ENCODE data around the gene TJP2. TPM values are rescaled to one million over a fixed set of nuclear protein-coding genes. Genes with fewer than 3 reads are reported as not detected.

Gene TJP2
- total RNA-seq, 4 donors from 2014 or later: 96.3 to 240 (median 117) TPM

DNA sequence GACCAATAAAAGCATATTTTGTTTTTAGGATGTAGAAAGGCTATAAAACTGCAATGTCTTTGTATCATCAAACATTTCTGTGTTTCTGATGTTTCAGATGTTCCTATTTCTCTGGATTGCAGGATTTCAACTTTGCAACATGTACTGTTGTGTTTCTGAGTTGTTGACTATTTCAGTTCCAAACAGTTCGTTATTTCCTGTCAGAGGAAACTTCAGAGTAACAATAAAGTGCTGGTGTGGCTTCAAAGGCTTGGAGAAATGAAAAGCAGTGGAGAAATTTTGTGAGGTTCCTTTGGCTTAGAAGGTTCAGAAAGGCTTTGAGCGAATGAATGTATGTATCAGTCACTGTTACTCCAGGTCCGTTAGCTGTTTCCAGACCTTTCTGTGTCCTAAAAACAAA lies 17.2 kb downstream of the TJP2 start:
- Histone ChIP-seq H3K4me3 (no peak overlapping the region), H3K4me1 (peaks cover 30% of the 10 kb centered on the region), H3K27me3 (no peaks in the 10 kb centered on the region), H3K9me3 (no peaks in the 10 kb centered on the region), H3K36me3 (no peaks in the 10 kb centered on the region), H3K27ac (no peak overlapping the region)
- DNase-seq (ENCODE audit: low spot score in 2 of 2): no peak
- WGBS: 71% methylated on average over 3 of the region's 3 CpGs
- no peak for TF ChIP-seq POLR2A (IDR thresholded peaks at IDR 0.05)

DNA sequence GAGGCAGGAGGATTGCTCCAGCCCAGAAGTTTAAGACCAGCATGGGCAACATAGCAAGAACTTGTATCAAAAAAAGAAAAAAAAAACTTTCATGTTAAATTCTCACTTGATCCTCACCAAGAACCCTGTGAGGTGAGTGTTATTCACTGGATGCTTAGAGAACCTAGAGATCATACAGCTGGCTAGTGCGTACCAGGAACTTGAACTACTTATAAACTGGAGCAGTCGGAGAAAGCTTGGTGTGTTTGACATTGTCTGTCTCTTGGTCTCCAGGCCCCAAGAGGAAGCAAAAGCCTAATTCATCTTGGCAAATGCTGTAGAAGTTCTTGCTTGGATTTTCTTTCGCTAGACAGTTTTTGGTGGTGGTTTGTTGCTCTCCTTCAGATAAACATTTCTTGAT lies 18.1 kb downstream of the TJP2 start:
- no peaks in the 10 kb centered on the region for H3K9me3 ChIP-seq
- H3K27ac ChIP-seq: no peak overlapping the region
- no peak for DNase-seq (ENCODE audit: low spot score in 2 of 2)
- no peaks in the 10 kb centered on the region for H3K36me3 ChIP-seq
- H3K4me1 ChIP-seq: peaks cover 20% of the 10 kb centered on the region
- H3K27me3 ChIP-seq: no peaks in the 10 kb centered on the region
- TF ChIP-seq, protein P1, sequence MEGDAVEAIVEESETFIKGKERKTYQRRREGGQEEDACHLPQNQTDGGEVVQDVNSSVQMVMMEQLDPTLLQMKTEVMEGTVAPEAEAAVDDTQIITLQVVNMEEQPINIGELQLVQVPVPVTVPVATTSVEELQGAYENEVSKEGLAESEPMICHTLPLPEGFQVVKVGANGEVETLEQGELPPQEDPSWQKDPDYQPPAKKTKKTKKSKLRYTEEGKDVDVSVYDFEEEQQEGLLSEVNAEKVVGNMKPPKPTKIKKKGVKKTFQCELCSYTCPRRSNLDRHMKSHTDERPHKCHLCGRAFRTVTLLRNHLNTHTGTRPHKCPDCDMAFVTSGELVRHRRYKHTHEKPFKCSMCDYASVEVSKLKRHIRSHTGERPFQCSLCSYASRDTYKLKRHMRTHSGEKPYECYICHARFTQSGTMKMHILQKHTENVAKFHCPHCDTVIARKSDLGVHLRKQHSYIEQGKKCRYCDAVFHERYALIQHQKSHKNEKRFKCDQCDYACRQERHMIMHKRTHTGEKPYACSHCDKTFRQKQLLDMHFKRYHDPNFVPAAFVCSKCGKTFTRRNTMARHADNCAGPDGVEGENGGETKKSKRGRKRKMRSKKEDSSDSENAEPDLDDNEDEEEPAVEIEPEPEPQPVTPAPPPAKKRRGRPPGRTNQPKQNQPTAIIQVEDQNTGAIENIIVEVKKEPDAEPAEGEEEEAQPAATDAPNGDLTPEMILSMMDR (IDR thresholded peaks at IDR 0.05): no peak
- TF ChIP-seq POLR2A (IDR thresholded peaks at IDR 0.05) (no peak), EP300 (IDR thresholded peaks at IDR 0.05) (no peak), POLR2AphosphoS5 (IDR thresholded peaks at IDR 0.05) (no peak)
- no peak overlapping the region for H3K4me3 ChIP-seq
- WGBS: 87% methylated on average over 3 of the region's 3 CpGs

DNA sequence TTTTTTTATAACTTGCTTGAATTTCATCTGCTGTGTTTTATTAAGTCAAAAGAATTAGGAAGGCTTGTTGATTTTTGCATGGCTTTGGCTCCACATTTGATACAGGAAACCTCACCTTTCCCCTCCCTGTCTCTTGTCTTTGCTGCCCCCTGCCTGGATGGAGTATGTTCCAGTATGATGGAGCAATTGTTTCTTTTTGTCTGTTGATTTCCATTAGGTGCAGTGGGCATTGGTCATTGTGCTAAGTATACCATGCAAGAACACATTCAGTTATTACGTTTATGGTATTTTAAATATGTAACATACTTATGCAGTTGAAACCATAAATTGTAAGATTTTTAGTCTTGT lies 19.6 kb downstream of the TJP2 start:
- H3K9me3 ChIP-seq: no peaks in the 10 kb centered on the region
- WGBS: 87% methylated on average over 1 of the region's 1 CpG
- TF ChIP-seq POLR2AphosphoS5 (IDR thresholded peaks at IDR 0.05): no peak
- no peak for TF ChIP-seq EP300 (IDR thresholded peaks at IDR 0.05)
- TF ChIP-seq, protein P1 (IDR thresholded peaks at IDR 0.05): no peak
- TF ChIP-seq POLR2A (IDR thresholded peaks at IDR 0.05): no peak
- H3K27me3 ChIP-seq: no peaks in the 10 kb centered on the region
- H3K36me3 ChIP-seq: no peaks in the 10 kb centered on the region
- DNase-seq (ENCODE audit: low spot score in 2 of 2): no peak
- no peak overlapping the region for H3K27ac ChIP-seq
- peaks cover 20% of the 10 kb centered on the region for H3K4me1 ChIP-seq
- H3K4me3 ChIP-seq: no peak overlapping the region

DNA sequence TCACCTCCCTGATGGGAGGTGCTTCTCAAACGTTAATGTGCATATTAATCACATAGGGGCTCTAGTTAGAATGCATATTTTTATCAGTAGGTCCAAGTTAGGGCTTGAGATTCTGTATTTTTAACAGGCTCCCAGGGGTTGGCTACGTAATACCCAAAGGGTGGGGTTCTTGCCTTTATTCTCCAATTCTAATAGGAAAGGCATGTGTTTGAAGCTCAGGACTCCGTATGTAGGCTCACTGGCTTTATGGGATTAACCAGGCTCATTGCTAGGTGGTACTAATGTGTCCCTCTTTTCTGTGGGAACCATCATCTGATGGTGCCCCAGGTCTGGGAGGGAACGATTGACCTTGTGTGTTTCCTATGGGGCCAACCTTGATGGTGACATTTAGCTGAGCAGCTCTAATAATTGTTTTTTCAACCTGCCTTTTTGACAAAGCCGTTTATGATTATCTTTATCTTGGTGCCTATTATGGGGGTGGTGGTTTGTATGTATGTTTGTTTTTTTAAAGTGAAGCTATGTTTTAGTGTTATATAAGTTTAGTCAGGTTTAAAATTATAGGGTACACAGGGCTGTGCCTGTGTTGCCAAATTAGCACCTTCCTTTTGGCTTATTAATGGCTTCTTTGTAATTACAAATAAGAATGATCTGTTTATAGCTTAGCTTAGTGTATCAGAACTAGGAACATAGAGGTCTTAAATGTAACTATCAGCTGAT lies 20.8 kb downstream of the TJP2 start:
- Histone ChIP-seq H3K27me3 (no peaks in the 10 kb centered on the region), H3K36me3 (no peaks in the 10 kb centered on the region), H3K4me3 (no peak overlapping the region), H3K27ac (no peak overlapping the region), H3K9me3 (no peaks in the 10 kb centered on the region), H3K4me1 (peaks cover 24% of the 10 kb centered on the region)
- TF ChIP-seq POLR2AphosphoS5 (IDR thresholded peaks at IDR 0.05) (no peak), POLR2A (IDR thresholded peaks at IDR 0.05) (no peak), EP300 (IDR thresholded peaks at IDR 0.05) (no peak)
- TF ChIP-seq, protein P1 (IDR thresholded peaks at IDR 0.05): no peak
- WGBS: 61% methylated on average over 5 of the region's 5 CpGs
- no peak for DNase-seq (ENCODE audit: low spot score in 2 of 2)

DNA sequence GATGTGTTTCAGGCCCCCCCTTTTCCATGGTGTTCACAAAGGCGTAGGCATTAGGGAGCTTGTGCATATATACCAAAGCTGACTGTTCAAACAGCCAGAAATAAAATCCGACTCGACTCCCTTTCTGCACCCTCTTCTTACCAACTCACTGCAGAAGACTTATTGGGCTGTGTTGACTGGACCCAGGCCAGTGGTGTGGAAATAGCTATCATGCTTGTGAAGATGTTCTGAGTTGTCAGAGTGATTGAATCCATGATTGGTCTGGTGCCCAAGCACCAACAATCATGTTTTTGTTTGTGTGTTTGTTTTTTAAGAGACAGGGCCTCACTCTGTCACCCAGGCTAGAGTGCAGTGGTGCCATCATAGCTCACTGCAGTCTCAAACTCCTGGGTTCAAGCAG lies 21.6 kb downstream of the TJP2 start:
- peaks cover 24% of the 10 kb centered on the region for H3K4me1 ChIP-seq

More for the DNA sequence above, 21.6 kb downstream of the TJP2 start:
- Histone ChIP-seq H3K9me3 (no peaks in the 10 kb centered on the region), H3K27me3 (no peaks in the 10 kb centered on the region), H3K4me3 (no peak overlapping the region), H3K27ac (no peak overlapping the region), H3K36me3 (no peaks in the 10 kb centered on the region)
- no peak for DNase-seq (ENCODE audit: low spot score in 2 of 2)
- TF ChIP-seq, protein P1 (IDR thresholded peaks at IDR 0.05): no peak
- TF ChIP-seq POLR2AphosphoS5 (IDR thresholded peaks at IDR 0.05): no peak
- no peak for TF ChIP-seq POLR2A (IDR thresholded peaks at IDR 0.05)
- TF ChIP-seq EP300 (IDR thresholded peaks at IDR 0.05): no peak
- 74% methylated on average over 3 of the region's 3 CpGs for WGBS

Data from suprapubic skin (tissue), 4 donors.